Cardiac muscle cell (in vitro differentiated cells and primary cell): ENCODE measurements around the gene COL6A2. TPM values are rescaled to one million over a fixed set of nuclear protein-coding genes. Genes with fewer than 3 reads are reported as not detected.

Source experiments
- DNase-seq, 2 donors: peaks; one replicate each; pipeline versions ENCODE4 v3.0.0 to v3.0.0-alpha.2; 2010 to 2017; ENCODE audit warnings: low read depth in 1 of 2, low spot score in 1 of 2
- H3K27ac ChIP-seq: fragments of 200-600 bp; sonication (generic); 2 replicates; pipeline ENCODE4 v1.5.1; 2016
- H3K27me3 ChIP-seq: fragments of 200-600 bp; sonication (generic); 2 replicates; pipeline ENCODE4 v1.6.0; 2016; ENCODE audit warnings: control low read depth
- H3K36me3 ChIP-seq: fragments of 200-600 bp; sonication (generic); 2 replicates; pipeline ENCODE4 v1.5.1; 2016; ENCODE audit warnings: control low read depth
- H3K4me1 ChIP-seq: fragments of 200-600 bp; sonication (generic); 2 replicates; pipeline ENCODE4 v1.8.1; 2017; ENCODE audit warnings: low read depth, mild to moderate bottlenecking, mixed run types
- H3K4me3 ChIP-seq: fragments of 200-600 bp; sonication (generic); 2 replicates; pipeline ENCODE4 v1.5.1; 2016; ENCODE audit warnings: mild to moderate bottlenecking
- H3K9me3 ChIP-seq: fragments of 200-600 bp; sonication (generic); 2 replicates; pipeline ENCODE4 v1.5.1; 2017; ENCODE audit warnings: low read depth, mild to moderate bottlenecking, control low read depth
- polyA plus RNA-seq: library from polyadenylated mRNA; unstranded; fragments of >200 nt; fragmentation: Nextera tagmentation; extraction: Ambion mirVana; gene quantifications from 2 replicates; pipeline ENCODE4 v1.2.1, GENCODE V29; 2016
- total RNA-seq: library from RNA; depleted of rRNA; stranded (reverse); fragments of >200 nt; gene quantifications from 2 replicates; pipeline ENCODE4 v1.2.3, GENCODE V29; 2016
- TF ChIP-seq, protein P1 (sequence below): IDR thresholded peaks from 2 replicates; pipeline ENCODE4 v1.5.1; 2012; ENCODE audit warnings: low read depth, mild to moderate bottlenecking, low read length

COL6A2 gene
- total and polyA plus RNA-seq, 2 experiments from 2014 or later = 153 to 260 TPM

DNA sequence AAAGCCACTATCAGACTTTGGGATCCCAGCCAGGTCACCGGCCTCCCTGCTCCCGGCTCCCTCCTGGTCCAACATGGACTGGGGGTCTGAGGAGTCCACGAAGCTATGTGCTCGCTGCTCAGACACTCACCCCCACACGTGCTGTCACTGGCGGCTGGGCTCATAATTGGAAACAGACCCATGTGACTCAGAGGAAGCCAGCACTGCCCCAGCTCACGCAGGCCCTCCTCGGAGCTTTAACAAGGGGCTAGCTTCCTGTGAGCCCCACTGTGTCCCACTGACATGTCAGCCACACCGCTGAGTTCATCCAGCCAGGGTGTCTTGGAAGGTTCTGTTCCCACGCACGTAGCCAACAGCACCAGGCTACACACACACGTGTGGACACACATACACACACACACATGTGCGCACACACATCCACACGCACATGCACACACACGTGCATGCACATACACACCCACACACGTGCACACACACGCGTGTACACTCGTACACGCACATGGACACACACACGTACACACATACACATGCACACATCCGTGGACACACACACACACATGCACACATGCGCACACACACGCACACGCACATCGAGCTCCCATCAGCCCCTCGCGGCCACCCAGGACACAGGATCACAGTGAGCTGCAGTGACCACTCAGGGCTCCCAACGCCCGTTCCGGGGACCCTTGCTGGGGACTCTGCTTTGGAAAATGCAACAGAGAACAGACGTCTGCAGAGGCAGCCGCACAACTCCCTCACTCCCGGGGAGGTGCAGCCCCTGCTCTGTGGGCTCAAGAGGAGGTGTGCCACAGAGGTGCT, 18.4 kb upstream of the COL6A2 start:
- DNase-seq = peak in 1 of 2 donors; percentile 78
- no peaks in the 10 kb centered on the region for H3K9me3 ChIP-seq
- no peak overlapping the region for H3K27ac ChIP-seq
- TF ChIP-seq, protein P1, sequence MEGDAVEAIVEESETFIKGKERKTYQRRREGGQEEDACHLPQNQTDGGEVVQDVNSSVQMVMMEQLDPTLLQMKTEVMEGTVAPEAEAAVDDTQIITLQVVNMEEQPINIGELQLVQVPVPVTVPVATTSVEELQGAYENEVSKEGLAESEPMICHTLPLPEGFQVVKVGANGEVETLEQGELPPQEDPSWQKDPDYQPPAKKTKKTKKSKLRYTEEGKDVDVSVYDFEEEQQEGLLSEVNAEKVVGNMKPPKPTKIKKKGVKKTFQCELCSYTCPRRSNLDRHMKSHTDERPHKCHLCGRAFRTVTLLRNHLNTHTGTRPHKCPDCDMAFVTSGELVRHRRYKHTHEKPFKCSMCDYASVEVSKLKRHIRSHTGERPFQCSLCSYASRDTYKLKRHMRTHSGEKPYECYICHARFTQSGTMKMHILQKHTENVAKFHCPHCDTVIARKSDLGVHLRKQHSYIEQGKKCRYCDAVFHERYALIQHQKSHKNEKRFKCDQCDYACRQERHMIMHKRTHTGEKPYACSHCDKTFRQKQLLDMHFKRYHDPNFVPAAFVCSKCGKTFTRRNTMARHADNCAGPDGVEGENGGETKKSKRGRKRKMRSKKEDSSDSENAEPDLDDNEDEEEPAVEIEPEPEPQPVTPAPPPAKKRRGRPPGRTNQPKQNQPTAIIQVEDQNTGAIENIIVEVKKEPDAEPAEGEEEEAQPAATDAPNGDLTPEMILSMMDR = no peak
- H3K4me1 ChIP-seq = no peaks in the 10 kb centered on the region
- H3K27me3 ChIP-seq = no peaks in the 10 kb centered on the region
- no peaks in the 10 kb centered on the region for H3K36me3 ChIP-seq
- H3K4me3 ChIP-seq = no peak overlapping the region

DNA sequence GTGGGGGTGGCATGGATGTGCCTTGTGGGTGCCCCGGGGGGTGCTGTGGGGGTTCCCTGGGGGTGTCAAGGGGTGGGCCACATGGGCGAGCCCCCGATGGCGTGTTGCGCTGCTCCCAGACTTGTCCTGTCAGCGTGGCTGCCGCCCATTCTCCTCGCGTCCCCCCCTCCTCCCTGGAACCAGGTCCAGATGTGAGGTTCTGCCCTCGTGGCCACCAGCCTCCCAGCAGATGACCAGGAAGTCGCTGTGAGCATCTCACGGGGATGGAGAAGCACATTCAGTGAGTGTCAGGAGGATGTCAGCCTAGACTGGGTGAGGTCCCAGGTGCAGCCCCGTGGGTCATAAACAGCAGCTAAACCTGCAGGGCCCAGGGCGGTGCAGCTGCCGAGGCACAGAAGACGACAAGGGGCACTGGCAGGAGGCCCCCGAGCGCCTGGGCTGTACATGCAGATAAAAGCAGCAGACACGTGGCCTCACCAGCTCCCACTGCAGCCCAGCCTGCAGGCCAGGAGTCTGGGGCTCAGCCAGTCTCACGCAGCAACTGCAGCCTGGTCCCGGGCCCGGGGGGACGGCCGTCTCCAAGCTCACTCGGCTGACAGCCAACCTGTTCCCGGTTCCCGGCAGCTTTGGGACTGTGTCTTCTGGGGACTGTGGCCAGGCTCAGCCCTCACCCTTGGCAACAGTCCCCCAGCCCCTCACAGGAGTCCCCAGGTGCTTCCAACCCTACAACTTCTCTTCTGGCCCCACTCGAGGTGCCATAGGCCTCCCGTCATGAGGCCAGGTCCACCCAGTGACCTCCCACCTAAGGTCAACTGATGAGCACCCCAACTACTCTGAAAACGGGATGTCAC, 17.5 kb upstream of the COL6A2 start:
- TF ChIP-seq, protein P1 = no peak
- Histone ChIP-seq H3K27ac (no peak overlapping the region), H3K4me1 (no peaks in the 10 kb centered on the region), H3K4me3 (no peak overlapping the region), H3K9me3 (no peaks in the 10 kb centered on the region), H3K36me3 (no peaks in the 10 kb centered on the region), H3K27me3 (no peaks in the 10 kb centered on the region)
- peak; percentile 13 to 54 for DNase-seq

DNA sequence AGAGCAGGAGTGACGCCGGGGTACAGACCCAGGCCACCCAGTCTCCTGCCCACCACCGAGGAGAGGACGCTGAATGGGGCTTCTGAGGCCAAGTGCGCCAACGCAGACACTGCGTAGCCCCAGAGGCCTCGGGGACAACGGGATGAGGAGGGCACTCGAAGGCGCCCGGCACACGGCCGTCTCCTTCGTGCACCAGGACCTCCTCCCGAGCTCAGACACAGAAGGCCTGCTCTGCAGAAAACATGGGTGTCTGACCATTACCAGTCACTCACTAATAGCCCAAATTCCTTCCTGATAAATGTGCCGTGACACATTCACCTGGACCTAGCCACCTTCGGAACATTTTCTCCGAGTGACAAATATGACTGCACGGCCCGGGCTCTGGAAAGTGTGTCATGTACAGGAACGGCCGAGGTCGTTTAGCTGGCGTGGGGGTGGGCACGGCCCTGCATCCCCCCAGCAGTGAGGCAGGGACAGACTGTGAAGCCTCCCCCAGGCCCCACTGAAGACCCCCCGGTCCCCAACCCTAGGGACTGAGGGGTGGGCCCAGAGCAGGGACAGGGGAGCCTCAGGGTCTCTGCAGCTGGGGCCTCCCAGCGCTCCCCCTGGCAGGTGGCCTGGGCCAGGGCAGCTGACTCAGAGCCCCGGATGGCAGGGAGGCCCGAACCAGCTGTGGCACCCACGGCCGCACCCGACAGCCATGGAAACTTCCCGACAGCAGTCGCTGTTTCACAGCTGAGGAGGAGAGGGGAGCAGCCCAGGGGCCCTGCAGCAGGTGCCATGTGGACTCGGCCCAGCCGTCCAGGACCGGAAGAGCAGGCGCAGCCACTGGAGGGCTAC, 16.7 kb upstream of the COL6A2 start:
- Histone ChIP-seq H3K4me3 (no peak overlapping the region), H3K4me1 (no peaks in the 10 kb centered on the region), H3K9me3 (no peaks in the 10 kb centered on the region), H3K27me3 (no peaks in the 10 kb centered on the region), H3K36me3 (no peaks in the 10 kb centered on the region), H3K27ac (no peak overlapping the region)
- TF ChIP-seq, protein P1 = no peak
- DNase-seq = no peak

DNA sequence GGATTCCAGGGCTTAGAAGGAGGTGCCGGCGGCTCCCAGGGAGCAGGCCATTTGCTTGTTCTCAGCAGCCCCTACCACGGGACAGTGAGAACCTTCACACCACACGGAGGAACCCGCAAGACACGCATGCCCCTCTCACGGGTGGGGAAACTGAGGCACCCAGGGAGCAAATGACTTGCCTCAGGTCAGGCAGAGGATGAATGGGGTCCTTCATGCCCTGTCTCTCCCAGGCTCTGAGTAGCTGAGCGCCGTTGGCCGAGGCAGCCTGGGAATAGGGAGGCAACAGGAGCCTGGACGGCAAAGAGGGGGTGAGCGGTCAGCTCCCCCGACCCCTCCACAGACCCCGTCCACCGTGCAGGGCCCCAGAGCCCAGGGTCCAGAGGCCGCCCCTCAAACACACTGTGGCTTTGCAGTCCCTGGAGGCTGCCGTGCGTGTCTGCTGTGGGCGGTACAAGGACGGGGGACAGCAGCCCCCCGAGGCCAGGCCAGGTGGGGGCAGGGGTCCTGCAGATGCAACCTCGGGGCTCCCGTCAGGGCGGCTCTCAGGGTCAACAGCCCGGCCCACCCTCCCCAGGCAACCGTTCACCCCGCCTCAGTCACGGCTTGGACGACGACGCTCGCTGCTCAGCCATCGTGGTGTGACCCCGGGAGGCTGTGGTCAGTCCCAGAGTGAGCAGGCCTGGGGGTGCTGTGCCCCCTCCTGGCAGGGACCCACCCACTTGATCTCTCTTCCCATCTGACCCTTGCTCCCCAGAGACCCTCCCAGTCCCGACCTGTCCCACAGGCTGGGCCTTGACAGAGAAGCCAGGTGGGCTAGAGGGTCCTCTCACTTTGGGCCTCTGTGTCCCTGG, 15.8 kb upstream of the COL6A2 start:
- Histone ChIP-seq H3K27ac (no peak overlapping the region), H3K36me3 (no peaks in the 10 kb centered on the region), H3K4me1 (no peaks in the 10 kb centered on the region), H3K9me3 (no peaks in the 10 kb centered on the region), H3K27me3 (no peaks in the 10 kb centered on the region), H3K4me3 (no peak overlapping the region)
- TF ChIP-seq, protein P1 = no peak
- no peak for DNase-seq

DNA sequence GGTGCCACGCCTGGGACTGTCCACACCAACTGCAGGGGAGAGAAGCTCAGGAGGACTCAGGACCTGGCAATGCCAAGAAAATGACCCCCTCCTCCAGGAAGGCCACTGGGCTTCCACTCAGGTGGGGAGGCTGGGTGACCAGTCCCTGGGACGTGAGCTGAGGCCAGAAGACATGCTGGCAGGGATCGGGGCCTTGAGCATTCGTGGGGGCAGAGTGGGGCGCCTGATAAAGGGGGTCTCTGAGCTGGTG, 15.3 kb upstream of the COL6A2 start:
- TF ChIP-seq, protein P1 = no peak
- no peak overlapping the region for H3K27ac ChIP-seq

More for the DNA sequence above, 15.3 kb upstream of the COL6A2 start:
- DNase-seq = no peak
- Histone ChIP-seq H3K4me1 (no peaks in the 10 kb centered on the region), H3K9me3 (no peaks in the 10 kb centered on the region), H3K27me3 (no peaks in the 10 kb centered on the region), H3K36me3 (no peaks in the 10 kb centered on the region), H3K4me3 (no peak overlapping the region)
